GM21528 (cell line): Measurements from ENCODE around the gene ATG7.
"Not testable (repeated sequence)": the region's sequence is repeated elsewhere in the genome, so short reads cannot be mapped to it uniquely, and the experiment has no call there.

Experiments
- ATAC-seq: cut with Tn5 transposase; IDR thresholded peaks from one replicate; pipeline ENCODE4 v1.9.1; 2021; ENCODE audit warnings: mild to moderate bottlenecking, moderate library complexity; ENCODE audit not compliant: unreplicated experiment, low FRiP score

Gene ATG7

DNA sequence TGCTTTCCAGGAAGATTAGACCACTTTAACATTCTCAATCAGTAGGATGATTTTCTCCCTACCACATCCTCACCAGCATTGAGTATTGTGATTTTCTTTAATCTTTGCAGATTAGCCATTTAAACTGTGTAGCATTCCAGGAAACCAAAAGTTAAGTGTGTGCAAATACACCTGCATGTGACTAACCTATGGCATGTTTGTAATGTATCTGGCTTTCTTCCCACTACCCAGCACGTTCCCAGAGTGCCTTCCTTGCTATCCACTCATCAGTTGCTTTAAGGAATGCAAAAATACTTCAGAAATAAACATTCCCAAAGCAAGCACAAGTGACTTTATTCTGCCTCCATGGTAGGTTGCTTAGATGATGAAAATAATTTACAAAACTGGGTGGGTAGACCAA lies 74.2 kb downstream of the ATG7 start:
- ATAC-seq, result no peak

DNA sequence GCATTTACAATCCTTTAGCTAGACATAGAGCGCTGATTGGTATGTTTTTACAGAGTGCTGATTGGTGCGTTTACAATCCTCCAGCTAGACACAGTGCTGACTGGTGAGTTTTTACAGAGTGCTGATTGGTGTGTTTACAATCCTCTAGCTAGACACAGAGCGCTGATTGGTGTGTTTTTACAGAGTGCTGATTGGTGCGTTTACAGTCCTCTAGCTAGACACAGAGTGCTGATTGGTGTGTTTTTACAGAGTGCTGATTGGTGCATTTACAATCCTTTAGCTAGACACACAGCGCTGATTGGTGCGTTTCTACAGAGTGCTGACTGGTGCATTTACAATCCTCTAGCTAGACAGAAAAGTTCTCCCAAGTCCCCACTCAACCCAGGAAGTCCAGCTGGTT lies 76.7 kb downstream of the ATG7 start:
- ATAC-seq, result not testable (repeated sequence)

DNA sequence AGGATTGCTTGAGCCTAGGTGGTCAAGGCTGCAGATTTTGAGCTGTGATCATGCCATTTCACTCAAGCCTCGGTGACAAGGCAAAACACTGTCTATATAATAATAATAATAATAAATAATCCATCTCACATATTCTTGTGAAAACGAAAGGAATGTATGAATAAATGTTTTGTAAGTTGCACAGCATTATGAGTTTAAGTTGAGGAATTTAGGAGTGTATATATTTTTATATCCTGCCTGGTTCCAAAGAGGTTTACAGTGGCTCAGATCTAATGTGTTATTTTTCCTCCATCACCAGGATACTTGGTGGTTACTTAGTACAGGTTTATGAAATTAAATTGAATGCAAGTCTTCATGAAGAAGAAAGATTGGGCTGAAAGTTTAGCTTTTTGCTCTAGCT lies 77.2 kb downstream of the ATG7 start:
- no peak for ATAC-seq

DNA sequence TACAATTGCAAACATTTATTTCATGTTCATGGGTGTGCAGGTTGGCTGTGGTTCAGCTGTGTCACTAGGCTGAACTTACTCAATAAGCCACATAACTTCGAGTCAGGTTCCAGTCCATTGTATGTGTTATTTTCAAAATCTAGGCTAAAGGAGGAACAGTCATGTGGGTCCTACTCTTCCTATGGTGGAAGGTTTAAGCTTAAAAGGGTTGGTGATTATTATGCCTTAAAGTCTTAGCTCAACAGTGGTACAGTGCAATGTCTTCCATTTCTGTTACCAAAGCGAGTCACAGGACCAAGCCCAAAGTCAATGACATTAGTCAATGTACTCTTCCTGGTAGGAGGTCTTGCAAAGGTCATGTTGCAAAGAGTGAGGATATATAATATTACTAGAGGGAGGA lies 78.2 kb downstream of the ATG7 start:
- no peak for ATAC-seq

- no peak for ATAC-seq
Observed at GRCh38 chr3:11351451-11351850, 79.3 kb downstream of the ATG7 start.

DNA sequence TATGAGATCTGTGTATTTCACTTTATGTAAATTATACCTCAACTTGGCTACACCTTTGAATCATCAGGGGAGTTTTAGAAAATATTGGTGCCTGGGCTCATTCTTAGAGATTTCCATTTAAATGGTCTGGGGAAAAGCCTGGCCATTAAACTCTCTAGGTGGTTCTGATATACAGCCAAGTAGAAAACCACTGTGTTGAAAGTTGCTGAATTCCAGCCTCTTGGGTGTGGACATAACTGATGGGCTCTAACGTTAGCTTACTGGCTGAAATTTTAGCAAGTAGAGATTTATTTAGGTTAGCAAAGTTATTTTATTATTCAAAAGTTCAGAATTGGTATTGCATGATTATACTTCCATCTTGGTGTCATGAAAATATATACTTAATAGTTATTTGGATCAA lies 84.1 kb downstream of the ATG7 start:
- ATAC-seq, result no peak

- no peak for ATAC-seq
Observed at GRCh38 chr3:11362600-11362999, 90.4 kb downstream of the ATG7 start.

GRCh38 chr3:11363715-11364114 lies 91.5 kb downstream of the ATG7 start:
- no peak for ATAC-seq

GRCh38 chr3:11364181-11364580 lies 92.0 kb downstream of the ATG7 start:
- no peak for ATAC-seq

- no peak for ATAC-seq
Observed at GRCh38 chr3:11367143-11367693, 95.0 kb downstream of the ATG7 start.

DNA sequence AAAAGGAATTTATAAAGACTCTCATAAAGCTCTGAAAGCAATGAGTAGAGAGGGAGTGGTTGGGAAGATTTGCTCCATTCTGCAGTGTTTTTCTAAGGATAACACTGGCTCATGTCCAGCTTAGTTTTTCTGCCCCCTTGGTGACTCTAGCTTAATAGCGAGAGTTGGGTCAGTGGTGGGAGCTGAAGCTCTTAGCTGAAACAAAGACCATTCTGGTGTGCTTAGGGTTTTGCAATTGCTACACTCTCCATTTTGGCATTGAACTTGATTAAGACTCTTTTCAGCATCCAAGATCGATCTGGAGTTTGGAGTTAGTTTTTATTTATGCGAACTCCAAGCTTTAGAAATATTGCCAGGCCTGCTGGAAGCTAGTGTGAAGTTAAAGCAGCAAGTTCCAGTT lies 98.0 kb downstream of the ATG7 start:
- ATAC-seq, result no peak

GRCh38 chr3:11370966-11371365 lies 98.8 kb downstream of the ATG7 start:
- no peak for ATAC-seq

DNA sequence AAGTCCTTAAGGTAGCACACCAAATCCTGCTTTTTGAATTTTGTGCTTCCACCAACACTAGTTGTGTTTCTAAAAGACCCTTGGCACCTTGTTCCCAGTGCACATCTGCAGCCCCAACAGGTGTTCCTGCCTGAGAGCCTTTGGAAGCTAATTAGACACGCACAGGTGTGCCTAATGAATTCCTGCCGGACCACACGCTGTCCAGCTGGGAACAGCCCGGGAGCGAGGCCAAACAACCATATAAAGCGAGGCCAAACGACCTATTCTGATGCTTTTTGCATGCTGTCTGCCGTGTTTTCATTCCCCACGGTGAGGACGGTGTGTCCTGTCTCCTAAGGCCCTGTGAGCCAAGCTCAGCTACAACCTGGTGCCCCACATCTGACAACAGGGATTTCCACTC lies 99.5 kb downstream of the ATG7 start:
- ATAC-seq, result no peak

DNA sequence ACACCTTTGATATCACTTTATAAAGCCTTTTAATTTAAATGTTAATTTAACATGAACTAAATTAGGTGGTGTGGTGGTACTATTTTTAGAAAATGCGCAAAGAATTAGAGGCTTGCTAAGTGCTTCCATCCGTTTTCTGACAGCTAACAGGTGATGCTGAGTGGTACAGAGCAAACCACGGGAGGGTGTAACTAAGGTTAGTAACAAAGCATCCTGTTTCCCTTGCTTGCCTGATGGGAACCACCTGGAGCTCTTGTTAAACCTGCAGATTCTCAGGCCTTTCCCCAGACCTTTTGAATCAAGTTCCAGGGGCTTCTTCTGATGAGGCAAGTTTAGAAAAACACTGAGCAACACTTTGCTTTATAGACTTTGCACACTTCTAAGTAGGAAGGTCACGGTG lies 101.0 kb downstream of the ATG7 start:
- no peak for ATAC-seq

DNA sequence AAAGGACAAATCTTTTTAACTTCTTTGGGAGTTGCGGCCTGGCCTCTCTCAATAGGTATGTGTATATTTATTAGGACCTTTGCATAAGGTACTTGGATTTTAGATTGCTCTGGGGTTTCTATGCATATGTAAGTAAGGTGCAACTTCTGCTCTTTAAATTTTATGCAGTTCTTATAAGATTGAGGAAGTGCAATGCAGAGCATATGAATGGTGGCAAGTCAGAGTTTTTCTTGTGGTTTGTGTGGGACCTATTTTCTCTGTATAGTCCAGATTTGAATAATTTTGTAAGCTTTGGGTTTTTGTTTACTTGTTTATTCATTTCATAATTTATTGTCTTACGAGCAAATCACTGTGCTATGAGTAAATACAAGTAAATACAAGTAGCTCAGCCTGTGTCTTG lies 101.5 kb downstream of the ATG7 start:
- no peak for ATAC-seq

DNA sequence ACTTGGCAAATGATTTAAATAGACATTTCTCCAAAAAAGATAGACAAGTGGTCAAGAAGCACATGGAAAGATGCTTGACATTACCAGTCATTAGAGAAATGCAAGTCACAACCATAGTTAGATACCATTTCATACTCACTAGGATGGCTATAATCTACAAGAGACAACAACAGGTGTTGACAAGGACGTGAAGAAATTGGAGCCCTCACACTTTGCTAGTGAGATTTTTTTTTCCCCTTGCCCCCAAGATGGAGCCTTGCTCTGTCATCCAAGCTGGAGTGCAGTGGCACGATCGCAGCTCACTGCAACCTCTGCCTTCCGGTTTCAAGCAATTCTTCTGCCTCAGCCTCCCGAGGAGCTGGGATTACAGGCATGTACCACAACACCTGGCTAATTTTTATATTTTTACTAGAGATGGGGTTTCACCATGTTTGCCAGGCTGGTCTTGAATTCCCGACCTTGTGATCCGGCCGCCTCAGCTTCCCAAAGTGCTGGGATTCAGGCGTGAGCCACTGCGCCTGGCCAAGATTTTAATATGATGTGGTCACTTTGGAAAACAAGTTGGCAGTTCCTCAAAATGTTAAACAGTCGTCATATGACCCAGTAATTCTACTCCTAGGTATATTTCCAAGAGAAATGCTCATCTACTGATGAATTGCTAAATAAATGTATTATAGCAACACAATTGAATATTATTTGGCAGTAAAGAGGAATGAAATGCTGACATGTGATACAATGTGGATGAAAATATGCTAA lies 103.3 kb downstream of the ATG7 start:
- ATAC-seq, result no peak

GRCh38 chr3:11377719-11378118 lies 105.5 kb downstream of the ATG7 start:
- no peak for ATAC-seq

- ATAC-seq, result no peak
Observed at GRCh38 chr3:11379238-11379823, 107.1 kb downstream of the ATG7 start.

- no peak for ATAC-seq
Observed at GRCh38 chr3:11379824-11380701, 107.9 kb downstream of the ATG7 start.

DNA sequence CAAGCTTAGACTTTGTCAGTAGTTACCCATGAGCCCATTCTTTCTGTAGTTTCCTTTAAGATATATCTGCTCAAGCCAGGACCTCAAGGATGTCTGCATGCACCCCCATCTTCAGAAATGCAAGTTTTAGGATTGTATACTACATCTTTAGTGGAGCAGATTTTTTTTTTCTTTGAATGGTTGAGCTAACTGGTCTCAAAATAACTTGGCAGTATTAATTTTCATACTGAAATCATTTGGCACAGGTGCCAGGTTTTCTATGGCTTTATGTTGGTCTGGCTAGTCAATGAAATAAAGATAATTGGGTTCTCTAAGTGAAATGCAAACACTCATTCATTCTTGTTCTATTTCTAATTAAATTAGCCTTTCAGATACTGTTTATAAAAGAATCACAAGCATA lies 108.9 kb downstream of the ATG7 start:
- no peak for ATAC-seq

- ATAC-seq, result no peak
Observed at GRCh38 chr3:11381563-11381962, 109.4 kb downstream of the ATG7 start.
